ENCODE results near the gene RBM4. TPM values are rescaled to one million over a fixed set of nuclear protein-coding genes. Genes with fewer than 3 reads are reported as not detected.

The RBM4 gene
- total and polyA plus RNA-seq, 9 of the 15 experiments (the other 6 are each of a cell fraction or from before 2014, with no cell fraction given) = 81.6 to 233 (median 122) TPM

- TF ChIP-seq DACH1 (IDR thresholded peaks at IDR 0.05; ENCODE audit: partially characterized antibody) (no peak), ZNF253 (CRISPR knock-in tag; conservative IDR thresholded peaks at IDR 0.05) (no peak), RFX1 (IDR thresholded peaks at IDR 0.05) (peak; percentile 73), ZNF12 (CRISPR knock-in tag; IDR thresholded peaks at IDR 0.05) (no peak), ZNF551 (CRISPR knock-in tag; IDR thresholded peaks at IDR 0.05) (no peak), ZNF766 (CRISPR knock-in tag; conservative IDR thresholded peaks at IDR 0.05) (no peak), ZNF197 (CRISPR knock-in tag; IDR thresholded peaks at IDR 0.05; ENCODE audit: low read depth) (no peak)
Measured at GRCh38 chr11:66595245-66595904, 43.1 kb upstream of the RBM4 start (continued).

GRCh38 chr11:66598993-66599392 is 39.5 kb upstream of the RBM4 start:
- in situ Hi-C loops (cut with MboI) = no loop called here

More at GRCh38 chr11:66598993-66599392, 39.5 kb upstream of the RBM4 start:
- Histone ChIP-seq H3K27ac (ENCODE audit: extremely low read depth, low read depth, low read length) (no peak overlapping the region), H3K4me1 (replicated peaks in 1 of 2; ENCODE audit: control insufficient read depth in 2 of 2, insufficient read depth in 2 of 2, low read length in 2 of 2) (peaks cover 18 to 41% of the 10 kb centered on the region in 2 experiments), H3K4me3 (no peak overlapping the region), H3K27me3 (ENCODE audit: control insufficient read depth in 2 of 2, insufficient read depth in 2 of 2, low read length in 2 of 2) (no peaks in the 10 kb centered on the region), H2AFZ (ENCODE audit: low read depth, low read length) (no peak overlapping the region), H3K79me2 (ENCODE audit: control insufficient read depth, insufficient read depth, low read length) (peaks cover 15% of the 10 kb centered on the region), H4K20me1 (replicated peaks; ENCODE audit: control insufficient read depth, insufficient read depth, low read length) (no peaks in the 10 kb centered on the region), H3K9me1 (ENCODE audit: control insufficient read depth, insufficient read depth, low read length) (no peaks in the 10 kb centered on the region), H3K9ac (ENCODE audit: insufficient read depth in 1 of 2, low read depth in 2 of 2, low read length in 2 of 2) (no peak overlapping the region), H3K4me2 (ENCODE audit: insufficient read depth, low read length) (no peak overlapping the region), H3K9me3 (replicated peaks; ENCODE audit: control insufficient read depth, insufficient read depth, low read depth, low read length) (no peaks in the 10 kb centered on the region), H3K36me3 (ENCODE audit: control insufficient read depth, insufficient read depth, low read length) (peaks cover 48% of the 10 kb centered on the region; the same call in 2 of the 3 replicates)
- no peak for DNase-seq (ENCODE audit: extremely low read depth in 1 of 4, low spot score in 3 of 4)
- no peak for TF ChIP-seq CCNT2 (IDR thresholded peaks at IDR 0.05; ENCODE audit: borderline replicate concordance, extremely low read depth, insufficient read length, low read depth, low read length)
- no peak for TF ChIP-seq ASH1L (IDR thresholded peaks at IDR 0.05; ENCODE audit: borderline replicate concordance, low read depth, partially characterized antibody)
- TF ChIP-seq ZNF699 (CRISPR knock-in tag; IDR thresholded peaks at IDR 0.05; ENCODE audit: insufficient replicate concordance) = no peak
- TF ChIP-seq TEAD4 (IDR thresholded peaks at IDR 0.05; ENCODE audit: low read length) = no peak
- no peak for TF ChIP-seq TEAD4 (CRISPR knock-in tag; IDR thresholded peaks at IDR 0.05; ENCODE audit: borderline replicate concordance)
- TF ChIP-seq MYNN (IDR thresholded peaks at IDR 0.05) = no peak
- TF ChIP-seq MYNN (CRISPR knock-in tag; IDR thresholded peaks at IDR 0.05) = no peak
- TF ChIP-seq ZNF280B (CRISPR knock-in tag; IDR thresholded peaks at IDR 0.05) = no peak
- TF ChIP-seq THRAP3 (IDR thresholded peaks at IDR 0.05; ENCODE audit: borderline replicate concordance) = no peak
- TF ChIP-seq ATF2 (CRISPR knock-in tag; IDR thresholded peaks at IDR 0.05) = no peak
- no peak for TF ChIP-seq ZNF140 (CRISPR knock-in tag; IDR thresholded peaks at IDR 0.05)
- TF ChIP-seq RBM17 (IDR thresholded peaks at IDR 0.05; ENCODE audit: borderline replicate concordance, low read depth, low read length) = no peak
- no peak for TF ChIP-seq ZNF143 (CRISPR knock-in tag; IDR thresholded peaks at IDR 0.05)
- ChIA-PET POLR2A (interaction anchor here (1.2 kb wide), 1 partner anchor 18 kb away, joined by 4 read pairs; the partner anchor contains the start of gene RBM14), CTCF (ENCODE audit: low intra/inter-chr PET ratio) (no interaction called here)
- no peak for ATAC-seq
- 100% methylated on average over 5 of the region's 6 CpGs for WGBS (ENCODE audit: insufficient coverage, low coverage, missing lambda C conversion rate)
- BruUV-seq (replicated peaks) = no TSS peak
- intact Hi-C loops (cut with micrococcal nuclease) = no loop called here
- no peak for FAIRE-seq
